Measurements from ENCODE around the gene JAK3.
"Not testable (repeated sequence)": the region's sequence is repeated elsewhere in the genome, so short reads cannot be mapped to it uniquely, and the experiment has no call there.

JAK3 gene

DNA sequence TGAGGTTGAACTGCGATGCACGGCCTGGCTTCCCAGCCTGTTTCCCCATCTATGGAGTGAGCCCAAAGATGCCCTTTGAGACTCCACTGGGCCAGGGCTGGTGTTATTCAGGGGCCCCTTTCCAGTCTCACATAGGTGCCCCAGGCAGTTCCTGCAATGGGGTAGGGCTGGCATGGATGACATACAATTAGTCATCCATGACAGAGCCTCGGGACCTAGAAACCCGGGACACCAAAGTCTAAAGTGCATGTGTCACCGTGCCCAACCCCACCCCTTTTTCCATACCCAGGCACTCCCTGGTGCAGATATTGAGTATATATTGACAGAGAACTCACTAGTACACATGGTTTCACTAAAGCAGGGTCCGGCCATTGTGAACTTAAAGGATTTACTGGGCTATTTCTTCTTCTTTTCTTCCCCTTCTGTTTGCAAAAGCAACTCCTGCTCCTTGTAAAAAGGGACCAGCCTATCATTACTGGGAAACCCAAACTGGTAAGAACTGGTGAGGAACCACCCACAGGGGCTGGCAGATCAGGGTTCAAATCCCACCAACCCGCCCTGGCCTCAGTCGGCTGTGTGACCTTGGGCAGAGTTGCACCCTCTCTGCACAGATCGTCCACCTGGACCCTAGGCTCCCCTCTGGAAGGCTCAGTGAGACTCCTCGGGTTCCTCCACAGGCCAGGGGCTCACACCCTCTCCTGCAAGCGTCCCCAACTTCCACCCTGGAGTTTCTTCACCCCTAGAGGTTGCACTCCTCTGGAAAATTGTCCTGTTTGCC, 50.2 kb downstream of the JAK3 start:
- peaks cover 0 to 25% of the 10 kb centered on the region in 2 donors for H3K27me3 Mint-ChIP-seq
- no peak overlapping the region for H3K4me3 Mint-ChIP-seq
- no peaks in the 10 kb centered on the region for H3K36me3 Mint-ChIP-seq (ENCODE audit: insufficient read depth)
- peaks cover 13 to 16% of the 10 kb centered on the region in 2 donors for H3K4me1 Mint-ChIP-seq (ENCODE audit: low read depth in 2 of 2)
- no peak overlapping the region for H3K27ac Mint-ChIP-seq
- ATAC-seq (replicated peaks): no peak
- no peak for DNase-seq
- no peaks in the 10 kb centered on the region for H3K9me3 Mint-ChIP-seq

- no peaks in the 10 kb centered on the region for H3K36me3 Mint-ChIP-seq (ENCODE audit: insufficient read depth)
- no peak overlapping the region for H3K27ac Mint-ChIP-seq
- H3K4me3 Mint-ChIP-seq: no peak overlapping the region
- DNase-seq: no peak
- no peaks in the 10 kb centered on the region for H3K9me3 Mint-ChIP-seq
- H3K4me1 Mint-ChIP-seq (ENCODE audit: low read depth in 2 of 2): peaks cover 10 to 11% of the 10 kb centered on the region in 2 donors
- H3K27me3 Mint-ChIP-seq: peaks cover 0 to 25% of the 10 kb centered on the region in 2 donors
- no peak for ATAC-seq (replicated peaks)
These were observed 50.9 kb downstream of the JAK3 start for GRCh38 chr19:17796838-17797423.

DNA sequence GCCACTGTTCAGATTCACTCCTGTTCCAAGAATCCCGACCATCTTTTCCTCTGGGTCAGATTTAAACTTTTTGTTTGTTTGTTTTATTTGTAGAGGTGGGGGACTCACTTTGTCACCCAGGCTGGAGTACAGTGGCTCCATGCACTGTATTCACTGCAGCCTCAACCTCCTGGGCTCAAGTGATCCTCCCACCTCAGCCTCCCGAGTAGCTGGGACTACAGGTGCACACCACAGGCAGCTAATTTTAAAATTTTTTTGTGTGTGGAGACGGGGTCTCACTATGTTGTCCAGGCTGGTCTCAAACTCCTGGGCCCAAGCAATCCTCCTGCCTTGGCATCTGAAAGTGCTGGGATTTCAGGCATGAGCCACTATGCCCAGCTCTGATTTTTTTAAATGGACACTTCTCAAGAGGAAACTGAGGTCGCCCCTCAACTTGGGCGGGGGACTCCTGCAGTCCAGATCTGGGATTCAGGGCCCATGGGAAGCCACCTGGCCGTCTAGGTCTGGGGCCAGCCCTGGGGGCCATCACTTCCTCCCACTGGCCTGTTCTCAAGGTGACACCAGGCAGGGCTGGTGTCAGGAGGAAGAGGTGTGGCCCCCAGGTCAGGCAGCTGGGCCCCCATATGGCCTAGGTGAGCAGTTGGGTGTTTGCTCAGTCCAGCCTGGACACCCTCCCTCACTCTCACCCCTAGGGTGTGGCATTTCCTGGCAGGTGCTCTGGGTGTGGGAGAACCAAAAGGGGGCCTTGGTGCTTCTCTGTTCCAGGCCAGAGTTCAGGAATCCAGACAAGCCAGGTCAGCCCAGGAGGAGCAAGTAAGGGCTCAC, 51.6 kb downstream of the JAK3 start:
- Mint-ChIP-seq H3K4me3 (peak overlapping the region in 1 of 2 donors; percentile 27), H3K36me3 (ENCODE audit: insufficient read depth) (no peaks in the 10 kb centered on the region), H3K9me3 (no peaks in the 10 kb centered on the region), H3K27ac (no peak overlapping the region), H3K4me1 (ENCODE audit: low read depth in 2 of 2) (peaks cover 15 to 17% of the 10 kb centered on the region in 2 donors), H3K27me3 (peaks cover 0 to 25% of the 10 kb centered on the region in 2 donors)
- no peak for DNase-seq
- ATAC-seq (replicated peaks): no peak

- peak overlapping the region in 1 of 2 donors; percentile 8 for H3K27ac Mint-ChIP-seq
- H3K27me3 Mint-ChIP-seq: peaks cover 0 to 25% of the 10 kb centered on the region in 2 donors
- peak overlapping the region in 1 of 2 donors; percentile 59 for H3K4me3 Mint-ChIP-seq
- H3K9me3 Mint-ChIP-seq: no peaks in the 10 kb centered on the region
- H3K36me3 Mint-ChIP-seq (ENCODE audit: insufficient read depth): no peaks in the 10 kb centered on the region
- no peak for ATAC-seq (replicated peaks)
- peaks cover 16 to 23% of the 10 kb centered on the region in 2 donors for H3K4me1 Mint-ChIP-seq (ENCODE audit: low read depth in 2 of 2)
- no peak for DNase-seq
These were observed 52.3 kb downstream of the JAK3 start for GRCh38 chr19:17795495-17795856.

- Mint-ChIP-seq H3K27ac (peak within 1 kb of the TSS; percentile 5 to 8), H3K27me3 (peaks cover 0 to 25% of the 10 kb centered on the region in 2 donors)
These were observed 52.9 kb downstream of the JAK3 start, which contains the start of gene B3GNT3 for GRCh38 chr19:17794731-17795494. Gene B3GNT3 (plus strand): TSS chr19:17795138. CDS start chr19:17807808, 12,670 bp downstream.

DNA sequence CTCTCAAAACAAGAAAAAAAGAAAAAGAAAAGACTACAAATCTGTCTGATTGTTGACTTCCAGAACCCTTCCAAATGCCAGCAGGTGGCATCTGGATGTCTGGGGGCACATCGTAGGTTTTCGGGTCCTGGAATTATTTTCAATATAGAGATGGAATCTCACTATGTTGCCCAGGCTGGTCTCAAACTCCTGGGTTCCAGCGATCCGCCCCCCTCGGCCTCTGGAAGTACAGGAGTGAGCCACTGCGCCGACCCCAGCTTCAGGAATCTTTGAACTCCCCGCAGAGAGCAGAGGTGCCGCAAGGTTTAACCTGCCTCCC, 53.4 kb downstream of the JAK3 start:
- Mint-ChIP-seq H3K4me1 (ENCODE audit: low read depth in 2 of 2) (peaks cover 22 to 31% of the 10 kb centered on the region in 2 donors), H3K36me3 (ENCODE audit: insufficient read depth) (no peaks in the 10 kb centered on the region), H3K27me3 (peaks cover 0 to 25% of the 10 kb centered on the region in 2 donors), H3K9me3 (no peaks in the 10 kb centered on the region), H3K27ac (no peak overlapping the region), H3K4me3 (peak overlapping the region; percentile 38 to 59)
- no peak for ATAC-seq (replicated peaks)
- no peak for DNase-seq

More at GRCh38 chr19:17794731-17795494, 52.9 kb downstream of the JAK3 start, which contains the start of gene B3GNT3:
- Mint-ChIP-seq H3K4me1 (ENCODE audit: low read depth in 2 of 2) (peaks cover 22 to 27% of the 10 kb centered on the region in 2 donors), H3K36me3 (ENCODE audit: insufficient read depth) (no peaks in the 10 kb centered on the region), H3K9me3 (no peaks in the 10 kb centered on the region), H3K4me3 (peak within 1 kb of the TSS; percentile 38 to 59)
- ATAC-seq (replicated peaks): no peak
- DNase-seq: no peak

DNA sequence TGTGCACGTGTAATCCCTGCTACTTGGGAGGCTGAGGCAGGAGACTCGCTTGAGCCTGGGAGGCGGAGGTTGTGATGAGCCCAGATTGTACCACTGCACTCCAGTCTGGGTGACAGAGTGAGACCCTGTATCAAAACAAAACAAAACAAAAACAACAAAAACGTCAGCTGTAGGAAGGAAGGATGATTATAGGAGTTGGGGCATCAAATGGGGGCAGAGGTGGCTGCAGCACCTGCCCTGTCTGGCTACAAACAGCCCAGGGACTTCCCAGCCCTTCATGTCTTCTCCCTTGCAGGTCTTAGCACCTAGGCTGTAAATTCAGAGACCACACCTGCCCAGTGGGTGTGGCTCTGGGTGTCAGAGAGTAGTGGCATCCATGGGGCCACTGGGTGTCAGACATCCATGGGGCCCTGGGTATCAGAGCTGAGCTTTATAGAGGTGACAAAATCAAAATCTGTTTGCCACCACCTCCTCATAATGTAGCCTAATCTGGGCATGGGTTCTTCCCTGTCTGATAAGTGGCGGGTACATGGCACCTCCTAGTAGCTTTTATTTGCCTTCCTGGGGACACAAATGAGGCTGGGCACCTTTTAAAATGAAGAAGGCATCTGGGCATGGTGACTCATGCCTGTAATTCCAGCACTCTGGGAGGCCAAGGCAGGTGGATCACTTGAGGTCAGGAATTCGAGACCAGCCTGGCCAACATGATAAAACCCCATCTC, 57.6 kb downstream of the JAK3 start:
- Mint-ChIP-seq H3K9me3 (no peaks in the 10 kb centered on the region), H3K4me3 (no peak overlapping the region), H3K27me3 (peaks cover 0 to 17% of the 10 kb centered on the region in 2 donors), H3K36me3 (ENCODE audit: insufficient read depth) (peaks cover 13% of the 10 kb centered on the region), H3K4me1 (ENCODE audit: low read depth in 2 of 2) (peaks cover 25 to 32% of the 10 kb centered on the region in 2 donors), H3K27ac (peak overlapping the region; percentile 38 to 92)
- no peak for DNase-seq
- ATAC-seq (replicated peaks): peak; percentile 79

DNA sequence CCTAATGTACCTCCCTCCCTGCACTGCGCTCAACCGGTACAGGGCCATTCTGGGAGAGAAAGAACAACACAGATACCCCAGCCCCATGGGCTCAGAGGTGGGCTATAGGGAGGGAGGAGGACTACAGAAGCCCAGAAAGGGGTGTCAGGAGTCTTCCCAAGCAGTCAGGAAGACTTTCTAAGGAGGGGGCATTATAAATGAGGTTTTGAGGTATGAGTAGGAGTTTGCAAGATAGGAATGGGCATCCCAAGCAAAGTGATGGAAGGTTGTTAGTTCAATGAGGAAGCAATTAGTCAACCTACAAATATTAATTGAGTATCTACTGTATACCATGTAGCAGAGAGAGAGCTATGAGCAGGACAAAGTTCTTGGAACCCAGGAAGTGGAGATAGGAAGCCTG, 59.1 kb downstream of the JAK3 start:
- Mint-ChIP-seq H3K4me1 (ENCODE audit: low read depth in 2 of 2) (peaks cover 22 to 35% of the 10 kb centered on the region in 2 donors), H3K36me3 (ENCODE audit: insufficient read depth) (peaks cover 23% of the 10 kb centered on the region), H3K27me3 (peaks cover 0 to 1% of the 10 kb centered on the region in 2 donors), H3K4me3 (no peak overlapping the region), H3K27ac (peak overlapping the region; percentile 73 to 92), H3K9me3 (no peaks in the 10 kb centered on the region)
- ATAC-seq (replicated peaks): no peak
- no peak for DNase-seq

DNA sequence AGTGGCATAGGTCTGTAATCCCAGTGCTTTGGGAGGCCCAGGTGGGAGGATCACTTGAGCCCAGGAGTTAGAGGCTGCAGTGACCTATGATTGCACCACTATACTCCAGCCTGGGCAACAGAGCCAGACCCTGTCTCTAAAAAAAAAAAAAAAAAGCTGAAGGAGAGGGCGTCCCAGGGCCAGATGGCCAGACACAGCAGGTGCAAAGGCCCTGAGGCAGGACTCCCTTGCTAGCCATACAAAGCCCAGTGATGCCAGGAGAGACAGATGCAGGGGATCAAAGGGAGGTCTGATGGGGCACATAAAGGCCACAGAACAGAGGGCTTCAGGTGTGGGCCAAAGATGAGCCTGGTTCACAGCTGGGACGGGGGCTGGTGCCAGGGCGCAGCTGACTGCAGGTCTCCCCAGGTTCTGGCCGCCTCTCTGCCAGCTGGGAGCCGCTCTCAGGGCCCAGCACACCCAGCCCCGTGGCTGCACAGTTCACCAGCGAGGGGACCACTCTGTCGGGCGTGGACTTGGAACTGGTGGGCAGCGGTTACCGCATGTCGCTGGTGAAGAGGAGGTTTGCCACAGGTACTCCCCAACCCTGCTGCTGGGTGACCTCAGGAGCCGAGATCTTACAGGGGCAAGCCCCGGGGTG, 60.4 kb downstream of the JAK3 start:
- Mint-ChIP-seq H3K4me3 (no peak overlapping the region), H3K27me3 (no peaks in the 10 kb centered on the region), H3K27ac (no peak overlapping the region), H3K4me1 (ENCODE audit: low read depth in 2 of 2) (peaks cover 24 to 35% of the 10 kb centered on the region in 2 donors), H3K36me3 (ENCODE audit: insufficient read depth) (peaks cover 31% of the 10 kb centered on the region), H3K9me3 (no peaks in the 10 kb centered on the region)
- DNase-seq: no peak
- no peak for ATAC-seq (replicated peaks)

GRCh38 chr19:17784201-17785008, 63.4 kb downstream of the JAK3 start:
- DNase-seq (peak; percentile 67 to 73 (median 70)), ATAC-seq (replicated peaks) (peak; percentile 74)
- Mint-ChIP-seq H3K9me3 (no peaks in the 10 kb centered on the region), H3K4me3 (no peak overlapping the region), H3K4me1 (ENCODE audit: low read depth in 2 of 2) (peaks cover 17 to 19% of the 10 kb centered on the region in 2 donors), H3K36me3 (ENCODE audit: insufficient read depth) (peaks cover 36% of the 10 kb centered on the region), H3K27ac (peak overlapping the region; percentile 35), H3K27me3 (no peaks in the 10 kb centered on the region)

DNA sequence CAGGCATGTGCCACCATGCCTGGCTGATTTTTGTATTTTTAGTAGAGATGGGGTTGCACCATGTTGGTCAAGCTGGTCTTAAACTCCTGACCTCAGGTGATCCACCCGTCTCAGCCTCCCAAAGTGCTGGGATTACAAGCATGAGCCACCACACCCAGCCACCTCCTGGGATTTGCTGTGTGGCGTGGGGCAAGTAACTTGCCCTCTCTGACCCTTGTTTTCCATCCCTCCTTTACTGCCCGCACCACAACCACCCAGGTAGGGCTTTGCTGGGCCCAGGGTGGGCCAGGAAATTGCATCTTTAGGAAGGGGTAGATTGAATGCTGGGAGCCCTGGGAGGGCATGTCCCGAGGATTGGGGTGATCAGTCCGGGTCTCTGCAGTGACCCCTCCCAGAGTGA, 64.1 kb downstream of the JAK3 start:
- not testable (repeated sequence) for H3K27me3 Mint-ChIP-seq; H3K9me3 Mint-ChIP-seq; DNase-seq; ATAC-seq (replicated peaks); H3K4me3 Mint-ChIP-seq
- Mint-ChIP-seq H3K4me1 (ENCODE audit: low read depth in 2 of 2) (peaks cover 14 to 21% of the 10 kb centered on the region in 2 donors), H3K27ac (peak overlapping the region in 1 of 2 donors; percentile 35), H3K36me3 (ENCODE audit: insufficient read depth) (peaks cover 36% of the 10 kb centered on the region)

All from effector memory CD8-positive, alpha-beta T cell (primary cell).